ENCODE data around the gene CENPB. TPM values are rescaled to one million over a fixed set of nuclear protein-coding genes. Genes with fewer than 3 reads are reported as not detected.

Gene CENPB
- total RNA-seq, 2 experiments from 2014 or later: 25.1 to 25.3 TPM

GRCh38 chr20:3800878-3801260, 14.3 kb upstream of the CENPB start:
- peak overlapping the region; percentile 95 for H3K27ac Mint-ChIP-seq
- no peaks in the 10 kb centered on the region for H3K9me3 ChIP-seq (ENCODE audit: control insufficient read depth in 1 of 2, insufficient read depth in 1 of 2, low read length in 2 of 2)
- H3K36me3 Mint-ChIP-seq (ENCODE audit: low read depth): peaks cover 92% of the 10 kb centered on the region
- ChIA-PET POLR2A (interaction anchor here (1.4 to 3.5 kb wide), 6 partner anchors 13 to 33 kb away, joined by 3 to 88 read pairs (median 16); partner anchors contain the start of genes ADISSP, AP5S1, CENPB and SPEF1), CTCF (no interaction called here)
- peaks cover 75% of the 10 kb centered on the region for H3K4me1 Mint-ChIP-seq (ENCODE audit: low read depth)
- H3K36me3 ChIP-seq (ENCODE audit: insufficient read depth, low read length): peaks cover 74% of the 10 kb centered on the region
- no peak for ATAC-seq (ENCODE audit: poor library complexity)
- DNase-seq: no peak
- H3K4me1 ChIP-seq (ENCODE audit: insufficient read depth, low read length): peaks cover 86% of the 10 kb centered on the region
- no peaks in the 10 kb centered on the region for H3K27me3 ChIP-seq (ENCODE audit: control insufficient read depth in 1 of 2, insufficient read depth in 2 of 2, low read length in 2 of 2)
- no peak overlapping the region for H3K4me3 Mint-ChIP-seq
- H3K9me3 Mint-ChIP-seq: no peaks in the 10 kb centered on the region
- no peak overlapping the region for H3K4me3 ChIP-seq (ENCODE audit: low read length)
- H3K27ac ChIP-seq (ENCODE audit: low read depth in 1 of 2, low read length in 2 of 2): peak overlapping the region; percentile 67 to 78
- intact Hi-C loops (cut with DNase I, micrococcal nuclease): no loop called here
- TF ChIP-seq, protein P1, sequence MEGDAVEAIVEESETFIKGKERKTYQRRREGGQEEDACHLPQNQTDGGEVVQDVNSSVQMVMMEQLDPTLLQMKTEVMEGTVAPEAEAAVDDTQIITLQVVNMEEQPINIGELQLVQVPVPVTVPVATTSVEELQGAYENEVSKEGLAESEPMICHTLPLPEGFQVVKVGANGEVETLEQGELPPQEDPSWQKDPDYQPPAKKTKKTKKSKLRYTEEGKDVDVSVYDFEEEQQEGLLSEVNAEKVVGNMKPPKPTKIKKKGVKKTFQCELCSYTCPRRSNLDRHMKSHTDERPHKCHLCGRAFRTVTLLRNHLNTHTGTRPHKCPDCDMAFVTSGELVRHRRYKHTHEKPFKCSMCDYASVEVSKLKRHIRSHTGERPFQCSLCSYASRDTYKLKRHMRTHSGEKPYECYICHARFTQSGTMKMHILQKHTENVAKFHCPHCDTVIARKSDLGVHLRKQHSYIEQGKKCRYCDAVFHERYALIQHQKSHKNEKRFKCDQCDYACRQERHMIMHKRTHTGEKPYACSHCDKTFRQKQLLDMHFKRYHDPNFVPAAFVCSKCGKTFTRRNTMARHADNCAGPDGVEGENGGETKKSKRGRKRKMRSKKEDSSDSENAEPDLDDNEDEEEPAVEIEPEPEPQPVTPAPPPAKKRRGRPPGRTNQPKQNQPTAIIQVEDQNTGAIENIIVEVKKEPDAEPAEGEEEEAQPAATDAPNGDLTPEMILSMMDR (IDR thresholded peaks at IDR 0.05): no peak
- H3K27me3 Mint-ChIP-seq: no peaks in the 10 kb centered on the region

- Histone ChIP-seq H3K27me3 (ENCODE audit: control insufficient read depth in 1 of 2, insufficient read depth in 2 of 2, low read length in 2 of 2) (no peaks in the 10 kb centered on the region), H3K9me3 (ENCODE audit: control insufficient read depth in 1 of 2, insufficient read depth in 1 of 2, low read length in 2 of 2) (no peaks in the 10 kb centered on the region), H3K4me1 (ENCODE audit: insufficient read depth, low read length) (peaks cover 86% of the 10 kb centered on the region), H3K36me3 (ENCODE audit: insufficient read depth, low read length) (peaks cover 69% of the 10 kb centered on the region), H3K4me3 (ENCODE audit: low read length) (peak overlapping the region; percentile 96), H3K27ac (ENCODE audit: low read depth in 1 of 2, low read length in 2 of 2) (peak overlapping the region; percentile 67 to 78)
- no peak for DNase-seq
- ATAC-seq (ENCODE audit: poor library complexity): no peak
- H3K27ac Mint-ChIP-seq: peak overlapping the region; percentile 95
- peaks cover 92% of the 10 kb centered on the region for H3K36me3 Mint-ChIP-seq (ENCODE audit: low read depth)
- H3K9me3 Mint-ChIP-seq: no peaks in the 10 kb centered on the region
- H3K4me3 Mint-ChIP-seq: peak overlapping the region; percentile 100
- no peaks in the 10 kb centered on the region for H3K27me3 Mint-ChIP-seq
- POLR2A ChIA-PET: interaction anchor here (1.4 to 3.5 kb wide), 6 partner anchors 13 to 32 kb away, joined by 3 to 88 read pairs (median 16); partner anchors contain the start of genes ADISSP, AP5S1, CENPB and SPEF1
- intact Hi-C loops (cut with DNase I, micrococcal nuclease): no loop called here
- H3K4me1 Mint-ChIP-seq (ENCODE audit: low read depth): peaks cover 75% of the 10 kb centered on the region
- CTCF ChIA-PET: interaction anchor here (0.7 to 2.8 kb wide), 2 partner anchors 17 to 285 kb away, joined by 3 to 8 read pairs; no protein-coding TSS in a partner anchor
- TF ChIP-seq, protein P1 (IDR thresholded peaks at IDR 0.05): no peak
Measured at GRCh38 chr20:3800256-3800877, 13.8 kb upstream of the CENPB start.

DNA sequence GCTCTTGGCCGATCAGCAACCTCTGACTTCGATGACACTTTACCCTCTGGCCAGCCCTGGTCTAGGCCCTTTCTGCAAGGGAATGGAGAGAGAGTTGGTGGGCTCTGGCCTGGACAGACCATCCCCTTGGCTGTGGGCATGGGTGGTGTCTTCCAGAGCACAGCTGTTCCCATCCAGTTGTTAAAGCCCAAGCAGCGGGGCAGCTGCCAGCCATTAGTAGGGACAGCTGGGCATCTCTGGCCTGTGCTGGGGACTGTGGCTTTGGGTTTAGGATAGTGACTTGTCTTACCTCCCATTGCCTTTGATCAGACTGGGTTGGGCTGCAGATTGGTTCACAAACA, 12.3 kb upstream of the CENPB start:
- H3K27me3 ChIP-seq (ENCODE audit: control insufficient read depth in 1 of 2, insufficient read depth in 2 of 2, low read length in 2 of 2): no peaks in the 10 kb centered on the region
- peak overlapping the region; percentile 100 for H3K4me3 Mint-ChIP-seq
- peaks cover 54% of the 10 kb centered on the region for H3K36me3 ChIP-seq (ENCODE audit: insufficient read depth, low read length)
- POLR2A ChIA-PET: interaction anchor here (2.3 to 3.5 kb wide), 6 partner anchors 12 to 31 kb away, joined by 8 to 88 read pairs (median 16); partner anchors contain the start of genes ADISSP, AP5S1, CENPB and SPEF1
- H3K36me3 Mint-ChIP-seq (ENCODE audit: low read depth): peaks cover 79% of the 10 kb centered on the region
- peaks cover 80% of the 10 kb centered on the region for H3K4me1 ChIP-seq (ENCODE audit: insufficient read depth, low read length)
- no peaks in the 10 kb centered on the region for H3K9me3 ChIP-seq (ENCODE audit: control insufficient read depth in 1 of 2, insufficient read depth in 1 of 2, low read length in 2 of 2)
- H3K4me3 ChIP-seq (ENCODE audit: low read length): peak overlapping the region; percentile 96
- DNase-seq (no peak), ATAC-seq (ENCODE audit: poor library complexity) (peak; percentile 37)
- H3K4me1 Mint-ChIP-seq (ENCODE audit: low read depth): peaks cover 67% of the 10 kb centered on the region
- no peaks in the 10 kb centered on the region for H3K27me3 Mint-ChIP-seq
- H3K9me3 Mint-ChIP-seq: no peaks in the 10 kb centered on the region
- TF ChIP-seq, protein P1 (IDR thresholded peaks at IDR 0.05): no peak
- CTCF ChIA-PET: interaction anchor here (2.5 to 2.8 kb wide), 2 partner anchors 19 to 21 kb away, joined by 8 to 18 read pairs; partner anchors contain the start of gene AP5S1
- H3K27ac ChIP-seq (ENCODE audit: low read depth in 1 of 2, low read length in 2 of 2): peak overlapping the region; percentile 67 to 78
- H3K27ac Mint-ChIP-seq: peak overlapping the region; percentile 95
- intact Hi-C loops (cut with DNase I, micrococcal nuclease): loop anchor here (1.0 kb wide), 1 partner anchor 12 kb away; no protein-coding TSS in a partner anchor
